GM10266 (cell line): Measurements from ENCODE around the gene HSPH1.

ENCODE experiments used
- DNase-seq: peaks from one replicate; pipeline ENCODE4 v3.0.0; 2012; ENCODE audit errors: extremely low spot score
- CTCF ChIP-seq: IDR thresholded peaks from 2 replicates; pipeline ENCODE4 v1.5.1; 2012; ENCODE audit warnings: mild to moderate bottlenecking, low read depth; ENCODE audit not compliant: control insufficient read depth, insufficient read depth; ENCODE audit errors: missing control alignments

The HSPH1 gene

GRCh38 chr13:31096654-31097302 is 64.9 kb downstream of the HSPH1 start:
- no peak for TF ChIP-seq CTCF
- no peak for DNase-seq

- no peak for DNase-seq
- no peak for TF ChIP-seq CTCF
These were observed 67.2 kb downstream of the HSPH1 start for GRCh38 chr13:31094331-31095015.

- TF ChIP-seq CTCF = no peak
- no peak for DNase-seq
These were observed 68.4 kb downstream of the HSPH1 start for GRCh38 chr13:31093145-31093885.

- no peak for DNase-seq
- no peak for TF ChIP-seq CTCF
These were observed 69.1 kb downstream of the HSPH1 start for GRCh38 chr13:31092646-31093045.

- no peak for DNase-seq
- TF ChIP-seq CTCF = no peak
These were observed 70.6 kb downstream of the HSPH1 start for GRCh38 chr13:31090961-31091624.

- DNase-seq = no peak
- no peak for TF ChIP-seq CTCF
These were observed 71.6 kb downstream of the HSPH1 start for GRCh38 chr13:31090096-31090495.

GRCh38 chr13:31089649-31090048 is 72.1 kb downstream of the HSPH1 start:
- TF ChIP-seq CTCF = no peak
- DNase-seq = no peak
